ENCODE data around the gene ABLIM2. TPM values are rescaled to one million over a fixed set of nuclear protein-coding genes. Genes with fewer than 3 reads are reported as not detected.

Gene ABLIM2
- total RNA-seq, 2 donors from 2014 or later, result 5.7 to 11.2 TPM

DNA sequence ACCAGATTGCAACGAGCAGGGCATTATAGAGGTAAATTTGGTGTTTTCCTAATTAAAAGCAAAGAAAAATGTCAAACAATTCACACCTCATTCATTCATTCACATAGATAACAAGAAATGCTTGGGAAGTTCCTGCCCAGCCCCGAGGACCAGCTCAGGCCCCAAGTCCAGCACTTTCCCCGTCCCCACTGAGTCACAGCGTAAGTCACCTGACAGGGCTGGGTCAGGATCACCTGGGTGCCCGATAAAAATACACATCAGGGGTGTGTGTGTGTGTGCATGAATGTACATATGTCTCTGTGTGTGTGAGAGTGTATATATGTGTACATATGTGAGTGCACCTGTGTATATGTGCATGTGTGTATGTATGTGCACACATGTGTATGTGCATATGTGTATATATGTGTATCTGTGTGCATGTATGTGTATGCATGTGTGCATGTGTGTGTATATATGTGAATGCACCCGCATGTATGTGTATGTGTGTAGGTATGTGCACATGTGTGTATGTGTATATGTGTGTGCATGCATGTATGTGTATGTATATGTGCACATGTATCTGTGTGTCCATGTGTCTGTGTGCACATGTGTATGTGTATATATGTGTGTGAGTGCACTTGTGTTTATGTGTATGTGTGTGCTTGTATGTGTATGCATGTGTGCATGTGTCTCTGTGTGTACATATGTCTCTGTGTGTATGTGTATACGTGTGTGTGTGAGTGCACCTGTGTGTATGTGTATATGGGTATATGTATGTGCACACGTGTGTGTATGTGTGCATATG is 21.9 kb upstream of the ABLIM2 start:
- DNase-seq (ENCODE audit: low spot score), result no peak
- no peak overlapping the region for H3K4me3 ChIP-seq
- H3K36me3 ChIP-seq, result no peaks in the 10 kb centered on the region
- TF ChIP-seq, protein P1, sequence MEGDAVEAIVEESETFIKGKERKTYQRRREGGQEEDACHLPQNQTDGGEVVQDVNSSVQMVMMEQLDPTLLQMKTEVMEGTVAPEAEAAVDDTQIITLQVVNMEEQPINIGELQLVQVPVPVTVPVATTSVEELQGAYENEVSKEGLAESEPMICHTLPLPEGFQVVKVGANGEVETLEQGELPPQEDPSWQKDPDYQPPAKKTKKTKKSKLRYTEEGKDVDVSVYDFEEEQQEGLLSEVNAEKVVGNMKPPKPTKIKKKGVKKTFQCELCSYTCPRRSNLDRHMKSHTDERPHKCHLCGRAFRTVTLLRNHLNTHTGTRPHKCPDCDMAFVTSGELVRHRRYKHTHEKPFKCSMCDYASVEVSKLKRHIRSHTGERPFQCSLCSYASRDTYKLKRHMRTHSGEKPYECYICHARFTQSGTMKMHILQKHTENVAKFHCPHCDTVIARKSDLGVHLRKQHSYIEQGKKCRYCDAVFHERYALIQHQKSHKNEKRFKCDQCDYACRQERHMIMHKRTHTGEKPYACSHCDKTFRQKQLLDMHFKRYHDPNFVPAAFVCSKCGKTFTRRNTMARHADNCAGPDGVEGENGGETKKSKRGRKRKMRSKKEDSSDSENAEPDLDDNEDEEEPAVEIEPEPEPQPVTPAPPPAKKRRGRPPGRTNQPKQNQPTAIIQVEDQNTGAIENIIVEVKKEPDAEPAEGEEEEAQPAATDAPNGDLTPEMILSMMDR (IDR thresholded peaks at IDR 0.05), result no peak
- peaks cover 0 to 46% of the 10 kb centered on the region in 2 donors for H3K4me1 ChIP-seq
- H3K9me3 ChIP-seq, result no peaks in the 10 kb centered on the region
- H3K27ac ChIP-seq, result no peak overlapping the region
- no peaks in the 10 kb centered on the region for H3K27me3 ChIP-seq

DNA sequence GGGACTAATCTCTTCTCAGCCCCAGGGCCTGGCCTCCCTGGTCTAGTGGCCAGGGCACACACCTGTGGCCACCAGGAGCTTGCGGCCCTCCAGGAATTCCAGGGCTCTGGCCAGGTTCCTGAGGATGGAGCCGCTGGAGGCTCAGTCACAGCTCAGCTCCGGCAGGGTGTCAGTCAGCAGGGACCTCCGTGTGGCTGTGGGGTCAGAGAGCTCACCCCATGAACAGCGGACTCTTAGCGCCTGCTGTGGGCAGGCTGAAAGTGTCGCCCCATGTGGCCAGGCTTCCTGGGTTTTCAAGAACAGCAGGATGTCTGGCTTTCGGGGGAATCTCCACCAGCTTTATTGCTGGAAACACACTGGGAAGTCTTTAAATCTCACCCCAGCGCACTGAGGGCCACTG is 21.2 kb upstream of the ABLIM2 start:
- H3K27me3 ChIP-seq, result no peaks in the 10 kb centered on the region
- peaks cover 0 to 40% of the 10 kb centered on the region in 2 donors for H3K4me1 ChIP-seq
- no peak overlapping the region for H3K27ac ChIP-seq

DNA sequence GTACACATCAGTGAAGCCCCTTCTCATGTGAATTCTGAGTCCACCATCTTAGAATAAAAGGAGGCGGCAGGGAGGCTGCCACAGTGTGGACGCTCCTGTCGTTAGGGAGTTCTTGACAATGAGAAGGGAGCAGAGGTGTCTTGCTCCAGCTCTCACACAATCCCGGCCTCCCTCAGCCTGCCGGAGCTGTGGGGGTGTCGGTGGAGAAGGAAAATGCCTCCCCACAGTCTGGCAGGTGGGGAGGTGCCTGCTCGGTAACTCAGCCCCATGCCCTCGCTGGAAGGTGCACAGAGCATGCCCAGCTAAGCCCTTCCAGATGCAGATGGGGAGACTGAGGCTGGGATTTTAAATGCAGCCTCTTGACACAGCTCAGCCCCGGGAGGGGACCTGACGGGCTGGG is 20.5 kb upstream of the ABLIM2 start:
- no peaks in the 10 kb centered on the region for H3K27me3 ChIP-seq
- no peaks in the 10 kb centered on the region for H3K9me3 ChIP-seq
- DNase-seq (ENCODE audit: low spot score), result no peak
- H3K27ac ChIP-seq, result no peak overlapping the region
- TF ChIP-seq, protein P1 (IDR thresholded peaks at IDR 0.05), result no peak
- peaks cover 0 to 35% of the 10 kb centered on the region in 2 donors for H3K4me1 ChIP-seq
- H3K4me3 ChIP-seq, result no peak overlapping the region
- no peaks in the 10 kb centered on the region for H3K36me3 ChIP-seq

More for the DNA sequence above, 21.2 kb upstream of the ABLIM2 start:
- no peaks in the 10 kb centered on the region for H3K36me3 ChIP-seq
- H3K4me3 ChIP-seq, result no peak overlapping the region
- TF ChIP-seq, protein P1 (IDR thresholded peaks at IDR 0.05), result no peak
- no peak for DNase-seq (ENCODE audit: low spot score)
- no peaks in the 10 kb centered on the region for H3K9me3 ChIP-seq

DNA sequence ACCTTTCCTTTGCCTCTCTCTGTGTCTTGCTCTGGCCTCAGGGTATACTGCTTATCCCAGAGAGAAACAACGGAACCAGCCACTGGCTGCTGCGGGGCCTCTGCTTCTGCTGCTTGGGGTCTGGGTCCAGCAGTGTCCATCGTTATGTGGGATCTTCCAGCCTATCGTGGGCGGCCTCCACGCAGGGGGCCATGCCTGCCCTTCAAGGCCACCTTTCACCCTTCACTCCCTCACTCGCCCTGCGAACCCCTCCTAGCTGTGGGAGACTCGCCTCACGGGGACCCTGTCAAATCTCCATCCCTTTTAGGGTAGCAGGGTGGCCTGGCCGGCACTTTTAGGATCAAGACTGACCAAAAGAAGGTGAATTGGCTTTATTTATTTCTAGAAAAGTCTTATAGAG is 19.3 kb upstream of the ABLIM2 start:
- Histone ChIP-seq H3K4me3 (no peak overlapping the region), H3K36me3 (no peaks in the 10 kb centered on the region), H3K27me3 (no peaks in the 10 kb centered on the region), H3K27ac (no peak overlapping the region), H3K9me3 (no peaks in the 10 kb centered on the region), H3K4me1 (peaks cover 0 to 25% of the 10 kb centered on the region in 2 donors)
- no peak for DNase-seq (ENCODE audit: low spot score)
- TF ChIP-seq, protein P1 (IDR thresholded peaks at IDR 0.05), result no peak

DNA sequence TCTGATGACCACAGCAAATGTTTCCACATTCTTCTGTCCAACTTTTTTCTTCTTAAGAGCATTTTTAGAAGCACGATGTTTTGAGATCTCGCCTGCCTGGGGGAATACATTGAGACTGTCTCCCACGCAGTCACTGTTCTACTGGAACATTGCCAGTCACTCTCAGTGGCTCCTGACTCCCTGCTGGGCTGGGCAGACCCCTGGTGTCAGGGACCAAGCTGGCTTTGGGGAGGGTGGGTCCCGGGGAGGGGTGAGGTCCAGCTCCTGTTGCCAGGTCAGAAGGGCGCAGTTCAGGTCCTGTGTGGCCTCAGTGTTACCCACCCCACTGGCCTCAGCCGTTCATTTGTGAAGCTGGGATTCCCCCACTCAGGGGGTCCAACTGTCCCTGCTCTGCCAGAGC is 18.9 kb upstream of the ABLIM2 start:
- DNase-seq (ENCODE audit: low spot score), result no peak
- TF ChIP-seq, protein P1 (IDR thresholded peaks at IDR 0.05), result no peak
- Histone ChIP-seq H3K27ac (no peak overlapping the region), H3K4me1 (peaks cover 0 to 21% of the 10 kb centered on the region in 2 donors), H3K36me3 (no peaks in the 10 kb centered on the region), H3K4me3 (no peak overlapping the region), H3K27me3 (no peaks in the 10 kb centered on the region), H3K9me3 (no peaks in the 10 kb centered on the region)
